HG03095 (cell line): ENCODE data around the gene DRAM1.
"Not testable (repeated sequence)": the region's sequence is repeated elsewhere in the genome, so short reads cannot be mapped to it uniquely, and the experiment has no call there.

ENCODE experiments used
- ATAC-seq: cut with Tn5 transposase; IDR thresholded peaks from one replicate; pipeline ENCODE4 v1.9.1; 2021; ENCODE audit warnings: moderate library complexity; ENCODE audit not compliant: unreplicated experiment

The DRAM1 gene, protein sequence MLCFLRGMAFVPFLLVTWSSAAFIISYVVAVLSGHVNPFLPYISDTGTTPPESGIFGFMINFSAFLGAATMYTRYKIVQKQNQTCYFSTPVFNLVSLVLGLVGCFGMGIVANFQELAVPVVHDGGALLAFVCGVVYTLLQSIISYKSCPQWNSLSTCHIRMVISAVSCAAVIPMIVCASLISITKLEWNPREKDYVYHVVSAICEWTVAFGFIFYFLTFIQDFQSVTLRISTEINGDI

DNA sequence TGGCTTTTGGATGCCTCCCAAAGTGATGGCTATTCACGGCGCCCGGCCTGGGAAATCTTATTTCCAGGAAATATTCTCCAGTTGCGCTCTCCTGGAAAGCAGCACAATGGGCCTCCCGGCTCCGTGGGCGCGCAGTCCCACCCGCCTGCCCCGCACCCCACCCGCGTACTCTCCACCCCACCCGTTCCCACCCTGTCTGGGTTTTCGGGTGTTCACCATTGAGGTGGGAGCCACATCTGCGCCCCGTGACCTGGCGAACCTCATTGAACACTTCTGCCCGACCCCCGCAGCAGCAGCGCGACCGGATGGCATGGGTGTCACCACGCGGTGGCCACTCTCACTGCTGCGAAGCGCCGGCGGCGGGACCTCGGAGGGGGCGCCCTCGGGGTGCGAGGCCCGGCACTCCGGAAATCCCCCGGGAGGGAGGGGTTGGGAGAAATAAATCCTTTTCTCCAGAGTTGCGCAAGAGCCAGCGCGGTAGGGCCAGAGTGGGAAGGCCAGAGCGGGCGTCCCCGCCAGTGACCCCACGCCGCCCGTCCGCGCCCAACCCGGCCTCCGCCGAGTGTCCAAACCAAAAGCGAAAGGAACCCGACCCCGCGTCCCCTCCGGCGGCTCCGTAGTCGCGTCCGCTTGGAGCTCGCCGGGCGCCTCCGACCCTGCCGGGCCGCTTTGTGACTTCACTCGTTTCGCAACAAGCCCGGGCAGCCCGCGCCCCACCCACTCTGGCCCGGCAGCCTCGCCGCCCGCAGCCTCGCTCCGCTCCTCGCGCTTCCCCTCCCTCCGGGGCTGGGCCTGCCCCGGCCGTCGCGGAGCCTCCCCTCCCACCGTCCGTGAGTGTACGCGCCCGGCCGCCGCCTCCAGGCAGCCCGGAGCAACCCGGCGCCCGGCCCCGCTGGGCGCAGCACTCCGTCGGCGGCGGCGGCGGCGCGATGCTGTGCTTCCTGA, at the start of gene DRAM1:
DRAM1 (plus strand) TSS at position 720 of the 945 bp plus-strand sequence; CDS start at position 930, 210 bp downstream.
- peak; percentile 80 for ATAC-seq

DNA sequence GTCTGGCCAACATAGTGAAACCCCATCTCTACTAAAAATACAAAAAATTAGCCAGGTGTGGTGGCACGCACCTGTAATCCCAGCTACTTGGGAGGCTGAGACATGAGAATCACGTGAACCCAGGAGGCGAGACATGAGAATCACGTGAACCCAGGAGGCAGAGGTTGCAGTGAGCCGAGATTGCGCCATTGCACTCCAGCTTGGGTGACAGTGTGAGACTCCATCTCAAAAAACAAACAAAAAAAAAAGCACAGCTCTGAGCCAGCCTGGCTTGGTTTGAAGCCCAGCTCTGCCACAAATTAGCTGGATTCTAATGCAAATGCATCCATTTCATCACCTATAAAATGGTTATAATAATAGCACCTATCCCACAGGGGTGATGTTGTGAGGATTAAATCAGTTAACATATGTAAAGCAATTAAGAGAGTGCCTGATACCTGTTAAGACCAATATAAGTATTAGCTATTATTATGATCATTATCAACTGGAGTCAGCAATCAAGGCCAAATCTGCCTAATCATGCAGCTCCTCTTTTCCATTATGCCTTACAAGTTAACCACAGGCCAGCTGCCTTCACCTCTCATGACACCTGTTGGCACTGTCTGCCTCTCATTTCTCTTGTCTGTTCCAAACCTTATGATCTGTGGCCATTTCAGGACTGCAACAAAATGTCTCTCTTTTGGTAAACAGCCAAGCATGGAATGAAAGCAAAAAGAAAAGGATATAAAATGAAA, 48.8 kb upstream of the DRAM1 start:
- no peak for ATAC-seq

DNA sequence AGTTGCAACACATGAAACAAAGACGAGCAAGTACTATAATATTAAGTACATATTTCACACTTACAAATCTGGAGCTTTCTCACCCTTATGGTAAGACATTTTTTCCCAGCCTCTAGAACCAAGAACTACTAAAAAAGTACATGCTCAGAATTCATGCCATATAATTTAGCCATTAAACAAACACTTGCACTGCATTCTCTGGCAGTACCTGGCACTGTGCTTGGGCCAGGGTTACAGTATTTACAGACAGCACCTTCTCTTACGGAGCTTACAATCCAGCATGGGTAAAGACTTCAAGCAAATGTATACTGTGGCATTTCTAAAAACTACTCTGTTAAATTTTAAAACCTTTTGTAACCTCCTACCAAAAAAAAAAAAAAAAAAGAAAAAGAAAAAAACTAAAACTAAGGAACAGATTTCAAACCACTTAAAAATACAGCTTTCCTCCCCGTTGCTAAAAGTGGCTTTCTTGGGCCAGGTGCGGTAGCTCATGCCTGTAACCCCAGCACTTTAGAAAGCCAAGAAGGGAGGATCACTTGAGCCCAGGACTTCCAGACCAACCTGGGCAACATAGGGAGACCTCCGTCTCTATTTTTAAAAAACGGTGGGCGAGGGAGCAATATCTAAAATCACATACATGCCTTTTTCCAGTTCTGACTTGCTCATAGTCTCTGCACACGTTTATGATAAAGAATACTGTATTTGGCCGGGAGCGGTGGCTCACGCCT, 47.6 kb upstream of the DRAM1 start:
- ATAC-seq: no peak

DNA sequence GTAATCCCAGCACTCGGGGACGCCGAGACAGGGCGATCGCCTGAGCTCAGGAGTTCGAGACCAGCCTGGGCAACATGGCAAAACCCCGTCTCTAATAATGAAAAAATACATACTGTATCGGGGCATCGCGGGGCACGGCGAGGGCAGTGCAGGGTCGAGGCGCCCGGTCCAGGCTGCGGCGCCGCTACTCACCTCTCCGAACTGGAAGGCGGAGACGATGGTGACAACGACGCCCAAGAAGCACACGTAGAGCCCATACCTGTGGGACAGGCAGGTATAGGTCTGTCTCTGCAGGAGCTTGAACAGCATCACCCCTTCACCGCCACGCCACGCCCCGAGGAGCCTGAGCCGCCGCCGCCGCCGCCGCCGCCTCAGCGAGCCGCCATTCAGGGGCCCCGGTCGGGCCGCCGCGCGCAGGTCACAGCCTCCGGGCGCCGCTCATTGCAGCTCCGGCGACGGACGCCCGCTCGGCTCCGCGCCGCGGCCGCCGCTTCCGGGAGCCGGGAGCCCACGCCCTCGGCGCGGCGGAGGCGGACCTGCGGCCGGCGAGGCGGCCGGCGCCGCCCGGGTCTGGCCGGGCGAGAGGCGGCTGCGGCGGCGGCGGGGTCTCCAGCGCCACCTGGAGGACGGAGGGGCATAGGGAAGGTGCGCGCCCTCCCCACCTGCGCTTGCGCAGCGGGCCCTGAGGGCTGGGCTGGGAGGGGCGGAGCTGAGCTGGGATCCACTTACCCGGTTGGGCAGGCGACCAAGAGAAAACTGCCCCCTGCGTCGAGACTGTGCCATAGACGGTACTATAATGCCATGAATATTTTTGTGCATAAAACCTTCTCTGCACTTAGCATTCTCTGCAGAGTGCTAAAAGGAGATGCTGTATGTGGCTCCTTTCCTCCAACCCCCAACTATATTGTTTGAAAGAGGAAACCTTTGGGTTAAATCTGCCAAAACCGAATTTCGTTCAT, 46.7 kb upstream of the DRAM1 start, which contains the start of gene GNPTAB:
GNPTAB (minus strand) TSS at position 593 of the 959 bp plus-strand sequence; CDS start at position 309, 284 bp downstream.
- peak; percentile 90 for ATAC-seq

DNA sequence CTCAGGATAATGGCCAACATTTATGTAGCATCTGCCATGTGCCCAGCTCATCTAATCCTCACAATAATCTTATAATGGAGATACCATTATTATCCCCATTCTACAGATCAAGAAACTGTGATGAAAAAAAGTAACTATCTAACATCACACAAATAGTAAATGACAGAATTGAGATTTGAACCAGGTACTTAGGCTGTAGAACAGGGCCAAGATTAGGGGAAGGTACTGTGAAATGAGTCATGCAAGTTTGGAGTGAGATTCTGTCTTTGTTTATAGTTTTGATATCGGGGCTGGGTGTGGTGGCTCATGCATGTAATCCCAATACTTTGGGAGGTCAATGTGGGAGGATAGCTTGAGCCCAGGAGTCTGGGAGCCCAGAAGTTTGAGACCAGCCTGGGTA, 45.4 kb upstream of the DRAM1 start:
- no peak for ATAC-seq

DNA sequence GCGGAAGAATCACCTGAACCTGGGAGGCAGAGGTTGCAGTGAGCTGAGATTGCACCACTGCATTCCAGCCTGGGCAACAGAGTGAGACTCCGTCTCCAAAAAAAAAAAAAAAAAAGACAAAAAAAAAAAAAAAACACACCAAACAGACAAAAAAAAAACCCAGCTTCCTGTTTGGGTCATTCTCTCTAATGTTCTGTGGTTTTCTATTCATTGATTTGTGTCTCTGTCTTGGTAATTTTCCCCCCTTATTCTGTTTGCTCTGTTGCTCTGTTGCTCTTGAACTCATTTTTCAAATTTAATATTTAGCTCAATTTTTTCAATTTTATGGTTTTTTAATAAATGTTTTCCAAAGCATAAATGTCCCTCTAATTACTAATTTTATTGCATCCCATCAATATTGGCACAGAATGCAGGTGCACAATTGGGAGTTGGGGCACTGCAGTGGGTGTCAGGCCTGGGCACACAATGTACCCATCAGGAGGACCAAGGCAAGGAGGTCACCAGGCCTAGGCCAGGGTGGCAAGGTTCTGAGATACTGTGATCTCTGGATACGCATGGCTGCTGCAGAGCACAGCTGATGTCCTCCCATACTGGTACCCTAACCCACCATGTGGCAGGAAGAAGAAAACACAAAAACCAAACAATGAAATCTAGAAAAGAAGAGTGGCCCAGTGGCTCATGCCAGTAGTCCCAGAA, 38.6 kb upstream of the DRAM1 start:
- ATAC-seq: no peak

DNA sequence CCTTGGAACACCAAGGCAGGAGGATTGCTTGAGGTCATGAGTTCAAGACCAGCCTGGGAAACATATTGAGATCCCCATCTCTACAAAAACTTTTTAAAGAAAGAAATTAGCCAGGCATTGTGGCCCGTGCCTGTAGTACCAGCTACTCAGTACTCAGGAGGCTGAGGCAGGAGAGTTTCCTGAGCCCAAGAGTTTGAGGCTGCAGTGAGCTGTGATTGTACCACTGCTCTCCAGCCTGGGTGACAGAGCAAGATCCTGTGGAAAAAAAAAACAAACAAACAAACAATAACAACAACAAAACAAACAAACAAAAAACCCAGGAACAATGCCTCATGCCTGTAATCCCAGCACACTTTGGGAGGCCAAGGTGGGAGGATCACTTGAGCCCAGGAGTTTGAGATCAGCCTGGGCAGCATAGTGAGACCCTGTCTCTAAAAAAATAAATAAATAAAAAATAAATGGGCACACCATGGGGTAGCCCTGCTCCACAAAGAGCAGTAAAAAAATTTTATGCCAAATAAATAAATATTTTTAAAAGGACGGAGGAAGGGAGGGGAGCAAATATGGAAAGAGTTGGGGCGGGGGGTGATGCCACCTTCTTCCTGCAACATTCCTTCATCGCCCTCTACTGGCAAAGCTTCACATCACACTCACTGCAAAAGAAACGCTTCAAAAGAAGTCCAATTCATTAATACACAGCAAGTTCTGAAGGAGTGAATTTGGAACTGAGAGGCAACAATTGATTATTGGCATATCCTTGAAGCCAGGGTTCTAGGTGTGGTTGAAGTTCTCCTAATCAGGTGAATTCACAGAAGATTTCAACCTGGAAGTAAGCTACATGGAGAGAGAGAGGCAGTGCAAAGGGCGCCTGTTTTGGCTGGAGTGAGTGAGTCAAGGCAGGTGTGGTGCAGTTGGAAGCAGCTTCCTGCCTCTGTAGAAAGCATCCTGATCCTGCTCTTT, 37.8 kb upstream of the DRAM1 start:
- no peak for ATAC-seq

DNA sequence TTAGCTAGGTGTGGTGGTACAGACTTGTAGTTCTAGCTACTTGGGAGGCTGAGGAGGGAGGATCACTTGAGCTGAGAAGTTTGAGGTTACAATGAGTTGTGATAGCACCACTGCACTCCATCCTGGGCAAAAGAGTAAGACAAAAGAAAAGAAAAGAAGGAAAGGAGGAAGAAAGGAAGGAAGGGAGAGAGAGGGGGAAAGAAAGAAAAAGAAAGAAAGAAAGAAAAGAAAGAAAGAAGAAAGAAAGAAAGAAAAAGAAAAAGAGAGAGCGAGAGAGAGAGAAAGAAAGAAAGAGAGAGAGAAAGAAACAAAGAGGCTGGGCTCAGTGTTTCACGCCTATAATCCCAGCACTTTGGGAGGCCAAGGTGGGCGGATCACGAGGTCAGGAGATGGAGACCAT, 36.3 kb upstream of the DRAM1 start:
- no peak for ATAC-seq

DNA sequence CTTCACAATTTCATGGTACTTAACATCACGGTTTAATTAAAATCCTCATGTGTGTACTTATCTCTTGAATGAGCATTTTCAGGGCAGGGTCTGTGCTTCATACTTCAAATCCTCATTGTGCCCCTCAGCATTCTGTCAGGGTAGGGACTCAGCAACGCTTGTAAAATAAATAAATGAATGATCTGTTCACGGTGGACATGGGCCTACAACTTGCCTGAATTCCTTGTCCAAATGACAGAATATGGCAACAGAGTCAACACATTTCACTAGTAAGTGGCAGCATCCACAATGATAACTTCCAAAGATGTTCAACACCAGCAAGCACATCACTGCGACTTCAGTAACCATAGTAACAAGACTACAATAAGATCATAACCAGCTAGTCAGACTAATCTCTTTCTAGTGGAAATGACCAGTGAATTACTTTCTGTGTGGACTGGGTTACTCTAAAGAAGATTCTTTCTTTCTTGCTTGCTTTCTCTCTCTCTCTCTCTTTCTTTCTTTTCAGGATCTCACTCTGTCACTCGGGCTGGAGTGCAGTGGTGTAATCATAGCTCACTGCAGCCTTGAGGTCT, 32.2 kb upstream of the DRAM1 start:
- no peak for ATAC-seq

DNA sequence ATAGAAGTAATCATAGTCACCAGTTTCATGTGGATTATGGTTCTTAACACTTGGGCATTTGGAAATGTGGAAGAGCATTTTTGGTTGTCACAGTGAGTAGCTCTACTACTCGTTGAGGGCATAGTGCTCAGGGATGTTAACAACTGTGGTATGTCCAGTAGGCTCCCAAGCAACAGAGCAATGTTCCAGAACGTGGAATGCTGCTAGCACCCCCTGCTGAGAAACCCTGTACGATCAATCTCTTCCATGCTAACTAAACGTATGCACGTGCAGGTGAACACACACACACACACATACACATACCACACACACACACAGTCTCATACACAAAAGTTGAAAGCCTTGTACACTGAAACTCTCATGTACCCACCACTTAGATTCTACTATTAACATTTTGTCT, 30.1 kb upstream of the DRAM1 start:
- ATAC-seq: no peak

DNA sequence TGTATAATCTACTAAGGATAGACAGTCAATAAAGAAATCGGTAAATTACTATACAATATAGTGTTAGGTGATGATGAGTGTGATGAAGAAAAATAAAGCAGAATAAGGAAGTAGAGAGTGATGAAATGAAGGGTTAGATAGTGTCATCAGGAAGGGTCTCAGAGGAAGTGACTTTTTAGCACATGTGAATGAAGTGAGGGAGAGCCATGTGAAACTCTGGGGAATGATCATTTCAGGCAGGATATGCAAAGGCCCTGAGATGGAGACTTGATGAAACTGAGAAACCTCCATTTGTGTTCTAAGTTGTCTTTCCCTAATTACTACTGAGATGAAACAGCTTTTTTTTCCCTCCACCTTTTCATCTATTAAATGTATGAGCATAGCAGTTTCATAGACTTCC, 27.2 kb upstream of the DRAM1 start:
- ATAC-seq: no peak

DNA sequence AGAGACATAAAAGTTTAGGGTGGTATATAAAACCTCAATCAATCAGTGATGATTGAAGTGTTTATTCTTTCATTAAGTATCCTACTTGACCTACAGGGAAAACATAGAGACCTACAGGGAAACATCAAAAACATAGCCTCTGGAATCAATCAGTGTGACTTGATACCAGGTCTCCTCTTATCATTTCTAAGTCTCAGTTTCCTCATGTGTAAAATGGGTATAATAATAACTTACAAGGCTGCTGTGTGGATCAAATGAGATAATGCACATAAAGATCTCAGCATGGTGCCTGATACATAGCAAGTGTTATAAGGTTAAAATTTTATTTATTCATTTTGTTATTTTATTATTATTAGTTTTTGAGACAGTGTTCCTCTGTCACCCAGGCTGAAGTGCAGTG, 24.4 kb upstream of the DRAM1 start:
- ATAC-seq: no peak

DNA sequence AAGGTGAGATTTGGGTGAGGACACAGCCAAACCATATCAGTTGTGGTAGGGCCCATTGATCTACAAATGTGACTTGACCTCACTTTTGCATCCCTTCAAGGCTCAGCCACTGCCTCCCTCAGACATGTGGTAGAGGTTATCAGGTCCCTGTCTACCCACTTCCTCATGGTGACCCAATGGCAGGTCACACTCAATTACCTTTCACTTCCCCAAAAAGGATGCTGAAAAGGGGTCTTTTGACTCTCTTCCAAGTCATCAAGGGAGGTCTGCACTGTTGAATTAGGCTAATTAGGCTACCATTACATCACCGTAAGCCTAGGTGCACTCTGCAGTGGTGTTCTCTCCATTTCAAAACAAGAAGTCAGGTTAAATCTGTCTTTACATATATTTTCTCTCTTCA, 22.6 kb upstream of the DRAM1 start:
- ATAC-seq: peak; percentile 32

DNA sequence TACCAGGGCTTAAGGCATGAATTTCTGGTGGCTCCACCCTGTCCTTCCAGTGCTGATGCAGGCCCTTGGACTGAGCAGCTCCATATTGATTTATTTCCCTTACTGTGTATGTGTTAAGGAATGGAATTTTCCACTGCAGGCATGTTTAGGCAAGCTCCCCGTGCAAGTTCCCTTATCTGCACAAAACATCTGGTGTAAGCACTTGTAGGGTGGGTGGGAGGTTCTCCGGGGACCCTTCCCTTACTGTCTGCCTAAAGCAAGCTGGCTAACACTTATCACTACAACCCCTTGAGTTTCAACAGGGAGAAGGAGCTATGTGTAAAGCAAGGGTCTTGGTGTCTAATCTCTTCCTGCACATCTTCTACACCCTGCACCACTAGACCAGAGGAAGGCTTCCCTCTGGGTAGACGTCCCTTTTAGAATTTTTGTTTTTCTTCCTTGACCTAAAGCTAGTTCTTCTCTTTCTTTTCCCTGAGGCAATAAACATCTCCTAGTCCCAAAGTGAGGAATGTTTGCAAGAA, 22.0 kb upstream of the DRAM1 start:
- ATAC-seq: no peak

DNA sequence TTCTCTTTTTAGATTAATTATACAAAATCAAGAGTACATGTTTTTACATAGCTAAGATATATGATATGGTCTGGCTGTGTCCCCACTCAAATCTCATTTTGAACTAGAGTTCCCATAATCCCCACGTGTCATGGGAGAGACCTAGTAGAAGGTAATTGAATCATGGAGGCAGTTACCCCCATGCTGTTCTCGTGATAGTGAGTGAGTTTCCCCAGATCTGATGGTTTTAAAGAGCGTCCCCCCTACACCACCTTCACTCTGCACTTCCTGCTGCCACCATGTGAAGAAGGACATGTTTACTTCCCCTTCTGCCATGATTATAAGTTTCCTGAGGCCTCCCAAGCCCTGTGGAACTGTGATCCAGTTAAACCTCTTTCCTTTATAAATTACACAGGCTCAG, 21.4 kb upstream of the DRAM1 start:
- ATAC-seq: no peak

DNA sequence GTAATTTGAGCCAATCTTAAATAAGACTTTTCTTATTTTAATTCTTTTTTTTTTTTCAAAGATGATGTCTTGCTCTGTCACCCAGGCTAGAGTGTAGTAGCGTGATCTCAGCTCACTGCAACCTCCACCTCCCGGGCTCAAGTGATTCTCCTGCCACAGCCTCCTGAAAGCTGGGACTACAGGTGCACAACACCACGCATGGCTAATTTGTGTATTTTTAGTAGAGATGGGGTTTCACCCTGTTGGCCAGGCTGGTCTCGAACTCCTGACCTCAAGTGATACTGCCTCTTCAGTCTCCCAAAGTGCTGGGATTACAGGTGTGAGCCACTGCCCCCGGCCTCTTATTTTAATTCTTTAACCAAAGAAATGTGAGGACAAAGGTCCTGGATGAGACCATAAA, 20.8 kb upstream of the DRAM1 start:
- ATAC-seq: not testable (repeated sequence)

DNA sequence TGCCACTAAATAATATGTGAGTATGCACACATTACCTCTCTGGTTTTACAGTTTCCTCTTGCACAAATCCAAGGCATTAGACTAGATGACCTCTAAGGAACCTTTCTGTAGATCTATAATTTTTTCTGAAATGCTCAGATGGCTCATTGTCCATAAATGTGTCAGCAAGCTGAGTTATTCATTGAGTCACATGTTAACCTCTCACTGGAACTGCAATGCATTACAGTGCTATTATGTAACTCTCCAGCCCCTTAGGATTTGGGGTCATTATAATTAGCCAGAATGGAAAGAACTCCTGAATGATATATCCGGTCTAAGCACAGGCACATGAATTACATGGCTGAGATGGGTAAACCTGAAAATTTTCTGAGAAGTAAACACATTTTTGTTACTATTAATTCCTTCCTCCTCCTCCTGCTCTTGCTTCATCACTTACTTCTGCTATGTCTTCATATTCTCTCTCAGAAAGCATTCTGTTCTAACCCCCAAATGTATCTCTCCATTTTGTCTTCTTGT, 20.3 kb upstream of the DRAM1 start:
- ATAC-seq: peak; percentile 35
